ENCODE measurements around the gene EHD4.

The EHD4 gene

GRCh38 chr15:41906608-41907007 is 65.7 kb downstream of the EHD4 start:
- TF ChIP-seq EZH2phosphoT487 (IDR thresholded peaks at IDR 0.05; ENCODE audit: low read depth) (no peak), CTCF (IDR thresholded peaks at IDR 0.05; ENCODE audit: low read depth, low read length) (no peak)
- peaks cover 19% of the 10 kb centered on the region for H4K20me1 ChIP-seq (ENCODE audit: insufficient read depth, low read length)

GRCh38 chr15:41905036-41905793 is 67.1 kb downstream of the EHD4 start:
- Histone ChIP-seq H3K27me3 (ENCODE audit: low read depth, low read length) (no peaks in the 10 kb centered on the region), H3K27ac (ENCODE audit: low read length) (no peak overlapping the region), H2AFZ (ENCODE audit: low read depth, low read length) (no peak overlapping the region), H4K20me1 (ENCODE audit: insufficient read depth, low read length) (peaks cover 19% of the 10 kb centered on the region), H3K36me3 (replicated peaks; ENCODE audit: low read depth, low read length) (peaks cover 43% of the 10 kb centered on the region), H3K9ac (ENCODE audit: low read length) (no peak overlapping the region), H3K79me2 (ENCODE audit: low read length) (no peaks in the 10 kb centered on the region), H3K4me3 (ENCODE audit: low read length) (no peak overlapping the region), H3K4me2 (ENCODE audit: low read length) (no peak overlapping the region), H3K9me3 (ENCODE audit: insufficient read depth, low read length) (no peaks in the 10 kb centered on the region), H3K4me1 (ENCODE audit: low read length) (no peaks in the 10 kb centered on the region; the same call in 1 of the 2 replicates)
- no peak for TF ChIP-seq EZH2phosphoT487 (IDR thresholded peaks at IDR 0.05; ENCODE audit: low read depth)
- TF ChIP-seq CTCF (IDR thresholded peaks at IDR 0.05; ENCODE audit: low read depth, low read length) = no peak

More at GRCh38 chr15:41906608-41907007, 65.7 kb downstream of the EHD4 start:
- Histone ChIP-seq H3K27me3 (ENCODE audit: low read depth, low read length) (no peaks in the 10 kb centered on the region), H3K9me3 (ENCODE audit: insufficient read depth, low read length) (no peaks in the 10 kb centered on the region), H3K27ac (ENCODE audit: low read length) (no peak overlapping the region), H3K4me2 (ENCODE audit: low read length) (no peak overlapping the region), H3K4me3 (ENCODE audit: low read length) (no peak overlapping the region), H3K9ac (ENCODE audit: low read length) (no peak overlapping the region), H3K79me2 (ENCODE audit: low read length) (no peaks in the 10 kb centered on the region), H3K36me3 (replicated peaks; ENCODE audit: low read depth, low read length) (peaks cover 41% of the 10 kb centered on the region), H3K4me1 (ENCODE audit: low read length) (no peaks in the 10 kb centered on the region; the same call in 1 of the 2 replicates), H2AFZ (ENCODE audit: low read depth, low read length) (no peak overlapping the region)

- H3K9ac ChIP-seq (ENCODE audit: low read length) = no peak overlapping the region
- H3K9me3 ChIP-seq (ENCODE audit: insufficient read depth, low read length) = no peaks in the 10 kb centered on the region
- no peaks in the 10 kb centered on the region for H3K27me3 ChIP-seq (ENCODE audit: low read depth, low read length)
- H4K20me1 ChIP-seq (ENCODE audit: insufficient read depth, low read length) = peaks cover 19% of the 10 kb centered on the region
- H2AFZ ChIP-seq (ENCODE audit: low read depth, low read length) = no peak overlapping the region
- H3K4me2 ChIP-seq (ENCODE audit: low read length) = no peak overlapping the region
- peaks cover 40% of the 10 kb centered on the region for H3K36me3 ChIP-seq (replicated peaks; ENCODE audit: low read depth, low read length)
- no peaks in the 10 kb centered on the region; the same call in 1 of the 2 replicates for H3K4me1 ChIP-seq (ENCODE audit: low read length)
- TF ChIP-seq CTCF (IDR thresholded peaks at IDR 0.05; ENCODE audit: low read depth, low read length) = peak; percentile 77
- TF ChIP-seq EZH2phosphoT487 (IDR thresholded peaks at IDR 0.05; ENCODE audit: low read depth) = no peak
- no peak overlapping the region for H3K27ac ChIP-seq (ENCODE audit: low read length)
- H3K79me2 ChIP-seq (ENCODE audit: low read length) = no peaks in the 10 kb centered on the region
- H3K4me3 ChIP-seq (ENCODE audit: low read length) = no peak overlapping the region
These were observed 67.8 kb downstream of the EHD4 start for GRCh38 chr15:41904541-41905005.

- Histone ChIP-seq H3K4me3 (ENCODE audit: low read length) (no peak overlapping the region), H3K9me3 (ENCODE audit: insufficient read depth, low read length) (no peaks in the 10 kb centered on the region), H3K9ac (ENCODE audit: low read length) (no peak overlapping the region), H3K27me3 (ENCODE audit: low read depth, low read length) (no peaks in the 10 kb centered on the region), H4K20me1 (ENCODE audit: insufficient read depth, low read length) (peaks cover 19% of the 10 kb centered on the region), H3K79me2 (ENCODE audit: low read length) (no peaks in the 10 kb centered on the region), H3K4me1 (ENCODE audit: low read length) (no peaks in the 10 kb centered on the region; the same call in 1 of the 2 replicates), H3K4me2 (ENCODE audit: low read length) (no peak overlapping the region), H3K36me3 (replicated peaks; ENCODE audit: low read depth, low read length) (peaks cover 39% of the 10 kb centered on the region), H2AFZ (ENCODE audit: low read depth, low read length) (no peak overlapping the region), H3K27ac (ENCODE audit: low read length) (no peak overlapping the region)
- TF ChIP-seq CTCF (IDR thresholded peaks at IDR 0.05; ENCODE audit: low read depth, low read length) (no peak), EZH2phosphoT487 (IDR thresholded peaks at IDR 0.05; ENCODE audit: low read depth) (no peak)
These were observed 68.6 kb downstream of the EHD4 start for GRCh38 chr15:41903782-41904181.
